ENCODE data around the gene RNASE11. TPM values are rescaled to one million over a fixed set of nuclear protein-coding genes. Genes with fewer than 3 reads are reported as not detected.

Gene RNASE11
- total RNA-seq, 1 donor from 2014 or later = not detected

GRCh38 chr14:20613094-20614037 lies 25.6 kb upstream of the RNASE11 start:
- Mint-ChIP-seq H3K4me3 (ENCODE audit: unreplicated experiment) (no peak overlapping the region), H3K36me3 (ENCODE audit: unreplicated experiment) (no peaks in the 10 kb centered on the region), H3K9me3 (ENCODE audit: unreplicated experiment) (no peaks in the 10 kb centered on the region), H3K27me3 (ENCODE audit: unreplicated experiment) (peaks cover 9% of the 10 kb centered on the region), H3K4me1 (ENCODE audit: unreplicated experiment) (no peaks in the 10 kb centered on the region), H3K27ac (ENCODE audit: unreplicated experiment) (no peak overlapping the region)
- no peak for DNase-seq (ENCODE audit: extremely low spot score, unreplicated experiment)
- TF ChIP-seq, protein P1, sequence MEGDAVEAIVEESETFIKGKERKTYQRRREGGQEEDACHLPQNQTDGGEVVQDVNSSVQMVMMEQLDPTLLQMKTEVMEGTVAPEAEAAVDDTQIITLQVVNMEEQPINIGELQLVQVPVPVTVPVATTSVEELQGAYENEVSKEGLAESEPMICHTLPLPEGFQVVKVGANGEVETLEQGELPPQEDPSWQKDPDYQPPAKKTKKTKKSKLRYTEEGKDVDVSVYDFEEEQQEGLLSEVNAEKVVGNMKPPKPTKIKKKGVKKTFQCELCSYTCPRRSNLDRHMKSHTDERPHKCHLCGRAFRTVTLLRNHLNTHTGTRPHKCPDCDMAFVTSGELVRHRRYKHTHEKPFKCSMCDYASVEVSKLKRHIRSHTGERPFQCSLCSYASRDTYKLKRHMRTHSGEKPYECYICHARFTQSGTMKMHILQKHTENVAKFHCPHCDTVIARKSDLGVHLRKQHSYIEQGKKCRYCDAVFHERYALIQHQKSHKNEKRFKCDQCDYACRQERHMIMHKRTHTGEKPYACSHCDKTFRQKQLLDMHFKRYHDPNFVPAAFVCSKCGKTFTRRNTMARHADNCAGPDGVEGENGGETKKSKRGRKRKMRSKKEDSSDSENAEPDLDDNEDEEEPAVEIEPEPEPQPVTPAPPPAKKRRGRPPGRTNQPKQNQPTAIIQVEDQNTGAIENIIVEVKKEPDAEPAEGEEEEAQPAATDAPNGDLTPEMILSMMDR (IDR thresholded peaks at IDR 0.05) = peak; percentile 69

DNA sequence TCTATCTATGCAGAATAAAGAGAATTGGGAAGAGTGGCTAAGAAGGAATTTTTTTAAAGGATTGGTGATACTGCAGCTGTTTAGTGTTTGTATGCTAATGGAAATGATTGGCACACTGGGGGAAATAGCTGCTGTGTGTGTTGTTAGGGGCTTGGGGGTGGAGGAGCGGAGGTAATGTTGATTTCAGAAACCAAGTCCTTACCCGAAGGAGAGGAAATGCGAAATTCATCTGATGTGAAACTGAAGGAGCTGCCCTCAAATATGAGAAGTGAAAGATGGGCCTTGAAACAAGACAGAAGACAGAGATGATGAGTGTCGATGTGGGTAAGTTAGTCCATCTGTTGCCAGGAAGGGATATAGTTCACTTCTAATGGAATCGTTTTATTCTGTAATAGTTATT lies 24.6 kb upstream of the RNASE11 start:
- Mint-ChIP-seq H3K9me3 (ENCODE audit: unreplicated experiment) (no peaks in the 10 kb centered on the region), H3K36me3 (ENCODE audit: unreplicated experiment) (no peaks in the 10 kb centered on the region)

GRCh38 chr14:20611277-20611676 lies 23.5 kb upstream of the RNASE11 start:
- H3K27ac Mint-ChIP-seq (ENCODE audit: unreplicated experiment) = no peak overlapping the region
- H3K27me3 Mint-ChIP-seq (ENCODE audit: unreplicated experiment) = no peaks in the 10 kb centered on the region
- no peaks in the 10 kb centered on the region for H3K36me3 Mint-ChIP-seq (ENCODE audit: unreplicated experiment)
- TF ChIP-seq, protein P1 (IDR thresholded peaks at IDR 0.05) = no peak
- no peaks in the 10 kb centered on the region for H3K4me1 Mint-ChIP-seq (ENCODE audit: unreplicated experiment)
- H3K9me3 Mint-ChIP-seq (ENCODE audit: unreplicated experiment) = no peaks in the 10 kb centered on the region
- no peak for DNase-seq (ENCODE audit: extremely low spot score, unreplicated experiment)
- H3K4me3 Mint-ChIP-seq (ENCODE audit: unreplicated experiment) = no peak overlapping the region

More for the DNA sequence above, 24.6 kb upstream of the RNASE11 start:
- Mint-ChIP-seq H3K27ac (ENCODE audit: unreplicated experiment) (no peak overlapping the region), H3K4me1 (ENCODE audit: unreplicated experiment) (no peaks in the 10 kb centered on the region), H3K4me3 (ENCODE audit: unreplicated experiment) (no peak overlapping the region), H3K27me3 (ENCODE audit: unreplicated experiment) (peaks cover under 1% of the 10 kb centered on the region)
- TF ChIP-seq, protein P1 (IDR thresholded peaks at IDR 0.05) = no peak
- DNase-seq (ENCODE audit: extremely low spot score, unreplicated experiment) = no peak

DNA sequence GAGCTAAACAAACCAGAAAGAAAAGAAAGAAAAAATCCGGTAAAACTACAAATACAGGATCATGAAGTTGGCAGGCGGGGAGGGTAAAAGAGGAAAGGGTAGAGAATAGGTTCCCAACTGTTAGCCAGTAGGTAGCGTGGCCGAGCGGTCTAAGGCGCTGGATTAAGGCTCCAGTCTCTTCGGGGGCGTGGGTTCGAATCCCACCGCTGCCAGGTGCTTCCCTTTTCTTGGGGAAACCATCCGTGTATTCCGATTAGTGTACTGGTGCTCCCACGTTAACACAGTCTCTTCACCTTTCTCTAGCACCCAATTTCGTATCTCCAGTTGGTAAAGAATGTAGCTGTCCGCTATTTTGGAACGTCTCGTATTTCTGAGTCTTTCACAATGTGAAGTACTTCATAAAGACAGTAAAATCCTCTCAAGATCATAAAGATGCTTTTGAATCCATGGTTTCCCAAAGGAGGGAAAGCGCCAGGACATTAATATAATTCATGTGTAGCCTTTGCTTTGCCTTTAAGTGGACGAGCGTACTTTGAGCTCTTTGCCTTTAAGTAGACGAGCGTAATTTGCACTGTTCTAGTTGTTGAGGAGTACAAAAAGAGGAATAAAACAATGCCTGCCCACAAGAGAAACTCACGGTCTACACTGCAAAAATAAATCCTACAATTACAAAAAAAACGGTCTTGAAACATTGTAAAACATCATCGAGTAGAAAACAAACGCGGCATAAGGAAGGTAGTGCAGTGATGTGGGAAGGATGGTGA lies 22.4 kb upstream of the RNASE11 start:
- no peaks in the 10 kb centered on the region for H3K9me3 Mint-ChIP-seq (ENCODE audit: unreplicated experiment)
- H3K4me3 Mint-ChIP-seq (ENCODE audit: unreplicated experiment) = no peak overlapping the region
- H3K27ac Mint-ChIP-seq (ENCODE audit: unreplicated experiment) = no peak overlapping the region
- no peaks in the 10 kb centered on the region for H3K36me3 Mint-ChIP-seq (ENCODE audit: unreplicated experiment)
- TF ChIP-seq, protein P1 (IDR thresholded peaks at IDR 0.05) = no peak
- H3K27me3 Mint-ChIP-seq (ENCODE audit: unreplicated experiment) = no peaks in the 10 kb centered on the region
- no peaks in the 10 kb centered on the region for H3K4me1 Mint-ChIP-seq (ENCODE audit: unreplicated experiment)
- no peak for DNase-seq (ENCODE audit: extremely low spot score, unreplicated experiment)
